GM21529 (cell line): Measurements from ENCODE around the gene ARHGEF40.

Experiments used
- ATAC-seq: cut with Tn5 transposase; IDR thresholded peaks from one replicate; pipeline ENCODE4 v1.9.1; 2021; ENCODE audit not compliant: unreplicated experiment

Gene ARHGEF40

GRCh38 chr14:21070083-21070609 is at the start of gene ARHGEF40:
ARHGEF40 (plus strand) TSS chr14:21070304; CDS start chr14:21070397, 93 bp downstream.
- no peak for ATAC-seq

- no peak for ATAC-seq
These were observed 49.0 kb upstream of the ARHGEF40 start for GRCh38 chr14:21020977-21021545.

- ATAC-seq = no peak
These were observed 47.4 kb upstream of the ARHGEF40 start for GRCh38 chr14:21022686-21023085.

- no peak for ATAC-seq
These were observed 46.9 kb upstream of the ARHGEF40 start for GRCh38 chr14:21023174-21023573.

- ATAC-seq = no peak
These were observed 46.1 kb upstream of the ARHGEF40 start for GRCh38 chr14:21023817-21024584.

- ATAC-seq = no peak
These were observed 45.3 kb upstream of the ARHGEF40 start, which contains the start of gene NDRG2 for GRCh38 chr14:21024585-21025370. NDRG2 (minus strand) TSS chr14:21025061; CDS start chr14:21023315, 1,746 bp downstream.

GRCh38 chr14:21025371-21026273 is 44.5 kb upstream of the ARHGEF40 start:
- ATAC-seq = no peak

GRCh38 chr14:21026274-21026987 is 43.7 kb upstream of the ARHGEF40 start:
- no peak for ATAC-seq

GRCh38 chr14:21026988-21027315 is 43.2 kb upstream of the ARHGEF40 start:
- no peak for ATAC-seq

- no peak for ATAC-seq
These were observed 40.2 kb upstream of the ARHGEF40 start, which contains the start of gene TPPP2 for GRCh38 chr14:21029917-21030316. TPPP2 (plus strand) TSS chr14:21030217; CDS start chr14:21030582, 365 bp downstream.

- no peak for ATAC-seq
These were observed 39.6 kb upstream of the ARHGEF40 start for GRCh38 chr14:21030531-21030930.

GRCh38 chr14:21032326-21033132 is 37.6 kb upstream of the ARHGEF40 start:
- ATAC-seq = no peak

GRCh38 chr14:21033133-21033698 is 36.9 kb upstream of the ARHGEF40 start:
- no peak for ATAC-seq

GRCh38 chr14:21034707-21035106 is 35.4 kb upstream of the ARHGEF40 start, which contains the start of gene RNASE13:
RNASE13 (minus strand) TSS chr14:21034807; CDS start chr14:21034288, 519 bp downstream.
- ATAC-seq = no peak

GRCh38 chr14:21036751-21037150 is 33.4 kb upstream of the ARHGEF40 start:
- ATAC-seq = no peak

- no peak for ATAC-seq
These were observed 32.9 kb upstream of the ARHGEF40 start for GRCh38 chr14:21037156-21037555.

GRCh38 chr14:21038441-21039422 is 31.4 kb upstream of the ARHGEF40 start:
- no peak for ATAC-seq
